NCI-H1048 (cell line): ENCODE data around the gene NOSIP.

Source experiments
- DNase-seq: peaks from one replicate; lab custom pipeline; 2025; lab: John Stamatoyannopoulos, UW

Gene NOSIP

GRCh38 chr19:49594993-49595818 lies 14.8 kb upstream of the NOSIP start:
- no peak for DNase-seq

- no peak for DNase-seq
These were observed 14.0 kb upstream of the NOSIP start for GRCh38 chr19:49594157-49594992.

- peak; percentile 86 for DNase-seq
These were observed 13.1 kb upstream of the NOSIP start for GRCh38 chr19:49593233-49594113.

- DNase-seq: no peak
These were observed 12.3 kb upstream of the NOSIP start for GRCh38 chr19:49592486-49593232.

GRCh38 chr19:49591731-49592485 lies 11.6 kb upstream of the NOSIP start:
- DNase-seq: no peak

GRCh38 chr19:49590971-49591730 lies 10.8 kb upstream of the NOSIP start, which contains the start of gene PRR12:
TSS of gene PRR12 (plus strand) at chr19:49591182. CDS start at chr19:49591655, 473 bp downstream.
- DNase-seq: peak; percentile 61

- peak; percentile 89 for DNase-seq
These were observed 10.0 kb upstream of the NOSIP start for GRCh38 chr19:49590071-49590970.

- no peak for DNase-seq
These were observed 9.1 kb upstream of the NOSIP start for GRCh38 chr19:49589502-49589905.

GRCh38 chr19:49588365-49589122 lies 8.2 kb upstream of the NOSIP start:
- no peak for DNase-seq

GRCh38 chr19:49587227-49587626 lies 6.9 kb upstream of the NOSIP start:
- DNase-seq: no peak

GRCh38 chr19:49585023-49585422 lies 4.7 kb upstream of the NOSIP start:
- DNase-seq: no peak

GRCh38 chr19:49583239-49583638 lies 2.9 kb upstream of the NOSIP start:
- DNase-seq: no peak

GRCh38 chr19:49581007-49581508 lies 702 bp upstream of the NOSIP start, which contains the start of gene PRRG2:
TSS of gene PRRG2 (plus strand) at chr19:49581316. CDS start at chr19:49583220, 1,904 bp downstream.
- DNase-seq: no peak

GRCh38 chr19:49579947-49580263 lies 451 bp downstream of the NOSIP start:
- DNase-seq: no peak

GRCh38 chr19:49579193-49579592 lies 1.2 kb downstream of the NOSIP start:
- no peak for DNase-seq

- no peak for DNase-seq
These were observed 6.1 kb downstream of the NOSIP start for GRCh38 chr19:49574206-49574755.

- no peak for DNase-seq
These were observed 6.9 kb downstream of the NOSIP start for GRCh38 chr19:49573425-49573824.
